Measurements from ENCODE around the gene BLM.

The BLM gene

GRCh38 chr15:90708516-90708915, 8.6 kb upstream of the BLM start:
- TF ChIP-seq CTBP1 (IDR thresholded peaks at IDR 0.05; ENCODE audit: borderline replicate concordance) = no peak
- no peak for TF ChIP-seq FOXK2 (IDR thresholded peaks at IDR 0.05)
- no peak for TF ChIP-seq BHLHE40 (IDR thresholded peaks at IDR 0.05; ENCODE audit: borderline replicate concordance)
- no peak for TF ChIP-seq LEF1 (IDR thresholded peaks at IDR 0.05; ENCODE audit: borderline replicate concordance)
- TF ChIP-seq NFRKB (IDR thresholded peaks at IDR 0.05) = no peak
- TF ChIP-seq SUZ12 (IDR thresholded peaks at IDR 0.05) = no peak
- no peak for TF ChIP-seq ARNT (IDR thresholded peaks at IDR 0.05)
- TF ChIP-seq ZNF384 (IDR thresholded peaks at IDR 0.05) = no peak
- TF ChIP-seq PKNOX1 (IDR thresholded peaks at IDR 0.05) = no peak
- TF ChIP-seq HDGF (IDR thresholded peaks at IDR 0.05; ENCODE audit: borderline replicate concordance) = no peak
- TF ChIP-seq FOXA1 (IDR thresholded peaks at IDR 0.05) = no peak
- TF ChIP-seq ELF4 (IDR thresholded peaks at IDR 0.05) = no peak
- no peak for TF ChIP-seq L3MBTL2 (conservative IDR thresholded peaks at IDR 0.05)
- TF ChIP-seq SP1 (IDR thresholded peaks at IDR 0.05) = no peak
- TF ChIP-seq FOXM1 (IDR thresholded peaks at IDR 0.05; ENCODE audit: borderline replicate concordance) = no peak
- no peak for TF ChIP-seq TARDBP (IDR thresholded peaks at IDR 0.05)
- no peak for DNase-seq (ENCODE audit: extremely low spot score)
- CTCF ChIA-PET = interaction anchor here (0.7 to 1.4 kb wide), 2 partner anchors 8 to 11 kb away, joined by 3 read pairs; partner anchors contain the start of gene BLM
- POLR2A ChIA-PET = interaction anchor here (0.6 to 2.7 kb wide), 3 partner anchors 9 to 314 kb away, joined by 3 to 15 read pairs (median 6); partner anchors contain the start of gene BLM

GRCh38 chr15:90709278-90709677, 7.9 kb upstream of the BLM start:
- TF ChIP-seq FOXK2 (IDR thresholded peaks at IDR 0.05) (no peak), NFRKB (IDR thresholded peaks at IDR 0.05) (no peak), TARDBP (IDR thresholded peaks at IDR 0.05) (no peak), BHLHE40 (IDR thresholded peaks at IDR 0.05; ENCODE audit: borderline replicate concordance) (no peak), SUZ12 (IDR thresholded peaks at IDR 0.05) (no peak), FOXA1 (IDR thresholded peaks at IDR 0.05) (no peak), ZNF384 (IDR thresholded peaks at IDR 0.05) (no peak), LEF1 (IDR thresholded peaks at IDR 0.05; ENCODE audit: borderline replicate concordance) (no peak), PKNOX1 (IDR thresholded peaks at IDR 0.05) (no peak), CTBP1 (IDR thresholded peaks at IDR 0.05; ENCODE audit: borderline replicate concordance) (no peak), FOXM1 (IDR thresholded peaks at IDR 0.05; ENCODE audit: borderline replicate concordance) (no peak), L3MBTL2 (conservative IDR thresholded peaks at IDR 0.05) (no peak), HDGF (IDR thresholded peaks at IDR 0.05; ENCODE audit: borderline replicate concordance) (no peak), ARNT (IDR thresholded peaks at IDR 0.05) (no peak)
- POLR2A ChIA-PET = interaction anchor here (1.6 to 2.7 kb wide), 2 partner anchors 8 to 9 kb away, joined by 6 to 15 read pairs; partner anchors contain the start of gene BLM

GRCh38 chr15:90710436-90711027, 6.6 kb upstream of the BLM start:
- TF ChIP-seq PKNOX1 (IDR thresholded peaks at IDR 0.05) = no peak
- no peak for TF ChIP-seq BHLHE40 (IDR thresholded peaks at IDR 0.05; ENCODE audit: borderline replicate concordance)
- TF ChIP-seq FOXK2 (IDR thresholded peaks at IDR 0.05) = no peak
- TF ChIP-seq L3MBTL2 (conservative IDR thresholded peaks at IDR 0.05) = no peak
- no peak for TF ChIP-seq NFRKB (IDR thresholded peaks at IDR 0.05)
- no peak for TF ChIP-seq HDGF (IDR thresholded peaks at IDR 0.05; ENCODE audit: borderline replicate concordance)
- no peak for TF ChIP-seq FOXA1 (IDR thresholded peaks at IDR 0.05)
- no peak for TF ChIP-seq SP1 (IDR thresholded peaks at IDR 0.05)
- TF ChIP-seq FOXM1 (IDR thresholded peaks at IDR 0.05; ENCODE audit: borderline replicate concordance) = no peak
- TF ChIP-seq ZNF384 (IDR thresholded peaks at IDR 0.05) = no peak
- TF ChIP-seq CTBP1 (IDR thresholded peaks at IDR 0.05; ENCODE audit: borderline replicate concordance) = no peak
- TF ChIP-seq LEF1 (IDR thresholded peaks at IDR 0.05; ENCODE audit: borderline replicate concordance) = no peak
- ChIA-PET POLR2A (no interaction called here), CTCF (no interaction called here)
- no peak for DNase-seq (ENCODE audit: extremely low spot score)

More at GRCh38 chr15:90709278-90709677, 7.9 kb upstream of the BLM start:
- no peak for DNase-seq (ENCODE audit: extremely low spot score)
- CTCF ChIA-PET = interaction anchor here (1.4 kb wide), 1 partner anchor 8 kb away, joined by 3 read pairs; the partner anchor contains the start of gene BLM

GRCh38 chr15:90711418-90711824, 5.7 kb upstream of the BLM start:
- POLR2A ChIA-PET = no interaction called here
- TF ChIP-seq FOXM1 (IDR thresholded peaks at IDR 0.05; ENCODE audit: borderline replicate concordance) (no peak), SUZ12 (IDR thresholded peaks at IDR 0.05) (no peak), SP1 (IDR thresholded peaks at IDR 0.05) (no peak), ARNT (IDR thresholded peaks at IDR 0.05) (no peak), HDGF (IDR thresholded peaks at IDR 0.05; ENCODE audit: borderline replicate concordance) (no peak), LEF1 (IDR thresholded peaks at IDR 0.05; ENCODE audit: borderline replicate concordance) (no peak), CTBP1 (IDR thresholded peaks at IDR 0.05; ENCODE audit: borderline replicate concordance) (no peak), ZNF384 (IDR thresholded peaks at IDR 0.05) (no peak)
- CTCF ChIA-PET = interaction anchor here (0.6 kb wide), 1 partner anchor 47 kb away, joined by 7 read pairs; no protein-coding TSS in a partner anchor
- DNase-seq (ENCODE audit: extremely low spot score) = no peak

GRCh38 chr15:90711842-90712241, 5.3 kb upstream of the BLM start:
- no peak for TF ChIP-seq PKNOX1 (IDR thresholded peaks at IDR 0.05)
- no peak for TF ChIP-seq FOXM1 (IDR thresholded peaks at IDR 0.05; ENCODE audit: borderline replicate concordance)
- no peak for TF ChIP-seq SP1 (IDR thresholded peaks at IDR 0.05)
- no peak for TF ChIP-seq ARNT (IDR thresholded peaks at IDR 0.05)
- ChIA-PET POLR2A (no interaction called here), CTCF (interaction anchor here (0.6 kb wide), 1 partner anchor 48 kb away, joined by 7 read pairs; no protein-coding TSS in a partner anchor)
- DNase-seq (ENCODE audit: extremely low spot score) = no peak
